ENCODE data around the gene CCDC60. TPM values are rescaled to one million over a fixed set of nuclear protein-coding genes. Genes with fewer than 3 reads are reported as not detected.

The CCDC60 gene
- total RNA-seq: not detected

DNA sequence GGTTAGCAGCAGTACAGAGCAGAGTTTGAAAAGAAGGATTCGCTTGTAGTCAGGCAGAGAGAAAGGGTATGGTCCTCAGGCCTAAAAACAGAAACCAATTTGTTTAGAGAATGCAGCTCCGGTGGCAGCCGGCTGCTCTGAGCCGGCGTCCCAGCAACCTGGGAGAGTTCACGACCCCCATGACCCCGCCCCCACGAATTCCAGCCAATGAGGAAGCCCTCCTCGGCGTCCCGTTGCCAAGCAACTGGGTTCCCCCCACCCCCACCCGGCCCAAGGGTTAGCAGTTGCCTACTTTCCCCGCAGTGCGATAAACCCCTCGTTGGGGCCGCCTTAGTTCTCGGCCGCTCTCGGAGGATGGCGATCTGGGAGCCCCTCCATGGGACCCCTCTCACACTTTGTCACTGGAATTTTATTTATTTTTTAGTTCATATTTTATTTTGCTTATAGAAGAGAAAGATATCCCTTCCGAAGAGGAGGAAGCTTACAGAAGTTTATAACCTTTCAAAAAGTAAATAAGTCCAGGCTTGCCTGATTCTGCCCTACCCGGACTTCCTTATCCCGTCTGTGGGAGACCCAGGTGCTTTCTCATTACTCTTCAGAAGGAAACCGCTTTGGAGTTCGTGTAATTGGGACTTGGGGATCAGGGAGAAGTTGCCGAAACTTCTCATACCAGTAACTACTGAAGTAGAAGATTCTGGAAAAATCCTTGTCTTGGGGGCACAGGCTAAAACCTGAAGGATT, at the start of gene CCDC60:
TSS of gene CCDC60 (plus strand) at position 300 of the 741 bp plus-strand sequence. CDS start 448 bp downstream, outside the sequence.
- intact Hi-C loops (cut with DNase I; ENCODE audit: low total_unique reads): no loop called here
- WGBS, 2 donors: 24 to 30% methylated on average over 24 to 26 of the region's 26 CpGs
- DNase-seq (ENCODE audit: low spot score in 2 of 2): peak in 1 of 2 donors; percentile 78
- no peak within 1 kb of the TSS for H3K4me3 ChIP-seq (ENCODE audit: low read depth, poor library complexity, severe bottlenecking)
- TF ChIP-seq CTCF (IDR thresholded peaks at IDR 0.05) (no peak), POLR2A (IDR thresholded peaks at IDR 0.05) (no peak)

DNA sequence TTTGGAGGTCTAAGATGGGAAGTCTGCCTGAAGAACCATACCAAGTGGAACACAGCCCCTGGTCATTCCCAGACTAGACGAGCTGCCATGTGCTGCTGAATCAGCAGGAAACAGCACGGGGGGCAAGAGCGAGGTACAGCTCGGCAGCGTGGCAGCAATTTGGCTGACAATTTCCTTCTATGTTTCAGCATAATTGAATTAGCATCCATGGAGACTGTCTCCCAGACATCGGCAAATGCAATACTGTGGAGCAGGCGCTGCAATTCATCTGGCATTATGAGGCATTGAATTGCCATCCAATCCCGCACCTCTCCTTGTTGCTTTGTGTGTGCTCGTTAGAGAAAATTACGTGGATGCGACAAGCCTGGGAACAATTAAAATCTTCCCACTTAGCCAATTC, 46.0 kb upstream of the CCDC60 start:
- no peak overlapping the region for H3K4me3 ChIP-seq (ENCODE audit: low read depth, poor library complexity, severe bottlenecking)
- DNase-seq (ENCODE audit: low spot score in 2 of 2): no peak
- 49 to 53% methylated on average over 11 of the region's 11 CpGs for WGBS, 2 donors
- intact Hi-C loops (cut with DNase I; ENCODE audit: low total_unique reads): no loop called here
- TF ChIP-seq CTCF (IDR thresholded peaks at IDR 0.05) (no peak), POLR2A (IDR thresholded peaks at IDR 0.05) (no peak)

DNA sequence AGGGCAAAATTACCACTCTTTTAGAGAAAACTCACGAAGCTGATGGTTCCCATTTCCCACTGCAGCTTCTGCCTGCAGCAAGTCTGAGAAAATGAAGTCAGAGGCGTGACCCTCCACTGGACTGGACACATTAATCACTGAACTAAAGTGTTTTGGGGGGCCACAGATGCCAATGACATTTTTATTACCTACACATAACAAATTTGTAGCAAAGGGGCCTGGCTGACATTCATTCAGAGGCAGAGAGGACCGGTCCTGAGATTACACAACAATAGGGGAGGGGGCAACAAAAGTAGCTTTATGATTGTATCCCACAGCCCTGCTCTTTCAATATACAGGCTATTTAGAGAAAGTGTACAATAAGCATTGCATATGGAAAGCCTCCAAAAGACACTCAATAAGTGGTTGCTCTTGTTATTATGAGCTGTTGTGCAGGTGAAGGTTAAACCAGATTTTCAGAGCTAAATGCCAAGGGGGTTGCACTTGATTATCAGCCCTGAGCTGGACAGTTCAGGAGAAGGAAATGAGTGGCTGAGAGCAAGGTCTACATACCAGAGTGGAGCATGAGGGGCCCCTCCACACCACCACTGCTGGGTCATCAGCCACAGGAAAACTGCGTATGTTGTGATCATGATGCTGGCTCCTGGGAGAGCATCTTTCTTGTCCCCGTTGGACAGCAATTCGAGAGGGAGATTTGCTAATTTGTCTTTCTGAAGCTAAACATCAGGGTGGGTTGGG, 41.5 kb upstream of the CCDC60 start:
- WGBS, 2 donors: 71 to 76% methylated on average over 6 of the region's 6 CpGs

GRCh38 chr12:119294211-119294610, 40.3 kb upstream of the CCDC60 start:
- intact Hi-C loops (cut with DNase I; ENCODE audit: low total_unique reads): no loop called here
- no peak overlapping the region for H3K4me3 ChIP-seq (ENCODE audit: low read depth, poor library complexity, severe bottlenecking)
- TF ChIP-seq CTCF (IDR thresholded peaks at IDR 0.05): no peak
- TF ChIP-seq POLR2A (IDR thresholded peaks at IDR 0.05): no peak
- WGBS, 2 donors: 46 to 63% methylated on average over 5 of the region's 5 CpGs
- no peak for DNase-seq (ENCODE audit: low spot score in 2 of 2)

More for the DNA sequence above, 41.5 kb upstream of the CCDC60 start:
- H3K4me3 ChIP-seq (ENCODE audit: low read depth, poor library complexity, severe bottlenecking): no peak overlapping the region
- DNase-seq (ENCODE audit: low spot score in 2 of 2): no peak
- no peak for TF ChIP-seq CTCF (IDR thresholded peaks at IDR 0.05)
- no peak for TF ChIP-seq POLR2A (IDR thresholded peaks at IDR 0.05)
- intact Hi-C loops (cut with DNase I; ENCODE audit: low total_unique reads): no loop called here

DNA sequence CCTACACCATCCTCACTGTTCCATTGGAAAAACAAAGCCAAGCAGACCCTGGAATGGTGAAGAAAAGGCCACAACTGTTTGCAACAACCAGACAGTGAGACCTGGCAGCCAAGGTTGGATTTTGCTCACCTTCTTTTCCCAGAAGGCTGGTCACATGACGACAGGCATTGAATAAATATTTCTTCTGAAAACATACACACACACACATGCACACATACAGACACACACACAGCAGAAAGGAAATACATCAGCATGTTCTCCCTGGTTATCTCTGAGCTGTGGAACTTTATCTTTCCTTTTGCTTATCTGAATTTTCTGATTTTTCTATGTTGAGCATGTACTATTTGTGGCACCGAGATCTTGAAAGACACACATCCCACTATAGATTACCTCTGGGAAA, 38.0 kb upstream of the CCDC60 start:
- no peak overlapping the region for H3K4me3 ChIP-seq (ENCODE audit: low read depth, poor library complexity, severe bottlenecking)
- WGBS, 2 donors: 61 to 65% methylated on average over 2 of the region's 2 CpGs

More for the DNA sequence above, 38.0 kb upstream of the CCDC60 start:
- no peak for DNase-seq (ENCODE audit: low spot score in 2 of 2)
- intact Hi-C loops (cut with DNase I; ENCODE audit: low total_unique reads): no loop called here
- TF ChIP-seq CTCF (IDR thresholded peaks at IDR 0.05) (no peak), POLR2A (IDR thresholded peaks at IDR 0.05) (no peak)

All from lower leg skin (tissue), 4 donors.